PC-3 (cell line): ENCODE measurements around the gene SYT6. TPM values are rescaled to one million over a fixed set of nuclear protein-coding genes. Genes with fewer than 3 reads are reported as not detected.

Experiments
- ATAC-seq: fragments of 200-7000 bp; cut with Tn5 transposase; 2 replicates; pipeline ENCODE4 v1.9.1; 2020; ENCODE audit warnings: mild to moderate bottlenecking, moderate library complexity
- BruUV-seq: library from RNA; stranded (reverse); fragments of 400-500 nt; replicated peaks from 2 replicates; lab custom pipeline; 2021; lab: Mats Ljungman, UMichigan
- CTCF ChIA-PET: fragments of 300-600 bp; sonication (Branson Sonifier 250); formaldehyde crosslinking; loops from one replicate; lab custom pipeline; 2022; ENCODE audit warnings: antibody characterized with exemption; lab: Charles Lee
- POLR2A ChIA-PET: fragments of 300-600 bp; sonication (Branson Sonifier 250); formaldehyde crosslinking; loops from one replicate; lab custom pipeline; 2022; ENCODE audit warnings: antibody characterized with exemption; ENCODE audit not compliant: unreplicated experiment; lab: Charles Lee
- DNase-seq: peaks from one replicate; pipeline ENCODE4 v3.0.0-alpha.2; 2015
- H2AFZ ChIP-seq: fragments of 300-600 bp; sonication (generic); 2 replicates; pipeline ENCODE4 v1.6.0; 2016; ENCODE audit warnings: antibody characterized with exemption, low read length
- H3F3A ChIP-seq: fragments of 300-600 bp; sonication (generic); one replicate; pipeline ENCODE4 v1.6.0; 2017; ENCODE audit warnings: antibody characterized with exemption, low read length, control low read depth, mild to moderate bottlenecking; ENCODE audit not compliant: unreplicated experiment
- H3K27ac ChIP-seq: fragments of 300-600 bp; sonication (generic); 2 replicates; pipeline ENCODE4 v1.5.1; 2016; ENCODE audit warnings: mild to moderate bottlenecking, low read length
- H3K27me3 ChIP-seq: fragments of 300-600 bp; sonication (generic); 2 replicates; pipeline ENCODE4 v1.6.1; 2016; ENCODE audit warnings: low read length, mixed read lengths
- H3K36me3 ChIP-seq: fragments of 300-600 bp; sonication (generic); 2 replicates; pipeline ENCODE4 v1.6.1; 2016; ENCODE audit warnings: low read depth, mixed run types, low read length, mixed read lengths
- H3K4me1 ChIP-seq: fragments of 300-600 bp; sonication (generic); 2 replicates; pipeline ENCODE4 v1.5.1; 2016; ENCODE audit warnings: low read length; ENCODE audit not compliant: insufficient read depth
- H3K4me2 ChIP-seq: fragments of 300-600 bp; sonication (generic); 2 replicates; pipeline ENCODE4 v1.6.0; 2016; ENCODE audit warnings: low read length
- H3K4me3 ChIP-seq: fragments of 300-600 bp; sonication (generic); 2 replicates; pipeline ENCODE4 v1.5.1; 2016; ENCODE audit warnings: mild to moderate bottlenecking, low read length, mixed read lengths
- H3K79me2 ChIP-seq: fragments of 300-600 bp; sonication (generic); 2 replicates; pipeline ENCODE4 v1.6.1; 2017; ENCODE audit warnings: low read length, mixed read lengths
- H3K9ac ChIP-seq: fragments of 300-600 bp; sonication (generic); 2 replicates; pipeline ENCODE4 v1.6.0; 2016; ENCODE audit warnings: mild to moderate bottlenecking, low read length
- H3K9me2 ChIP-seq: fragments of 300-600 bp; sonication (generic); replicated peaks from 2 replicates; pipeline ENCODE4 v1.6.1; 2016; ENCODE audit warnings: mixed run types, low read length, mixed read lengths
- H3K9me3 ChIP-seq: fragments of 300-600 bp; sonication (generic); 2 replicates; pipeline ENCODE4 v1.6.1; 2016; ENCODE audit warnings: low read length, mixed read lengths
- H4K20me1 ChIP-seq: fragments of 300-600 bp; sonication (generic); 2 replicates; pipeline ENCODE4 v1.6.1; 2016; ENCODE audit warnings: low read length, mixed read lengths
- CTCF ChIP-seq: fragments of 300-600 bp; sonication (generic); conservative IDR thresholded peaks from 2 replicates; pipeline ENCODE4 v1.5.1; 2017; ENCODE audit warnings: antibody characterized with exemption, low read depth, mild to moderate bottlenecking, low read length
- EZH2 ChIP-seq: fragments of 300-600 bp; sonication (generic); IDR thresholded peaks from one replicate; pipeline ENCODE4 v1.6.1; 2017; ENCODE audit warnings: antibody characterized with exemption, mild to moderate bottlenecking, low read length; ENCODE audit not compliant: unreplicated experiment
- EZH2phosphoT487 ChIP-seq: fragments of 300-600 bp; sonication (generic); IDR thresholded peaks from 2 replicates; pipeline ENCODE4 v1.6.1; 2018; ENCODE audit warnings: mild to moderate bottlenecking, antibody characterized with exemption, low read length, borderline replicate concordance
- intact Hi-C: fragments of 100-400 bp; cut with micrococcal nuclease; formaldehyde crosslinking; loops from 2 replicates; pipeline ENCODE4 v1.9.0; 2023
- total RNA-seq: library from RNA; depleted of rRNA; stranded (reverse); fragments of >200 nt; gene quantifications from 2 replicates; pipeline ENCODE4 v1.2.3, GENCODE V29; 2014

SYT6 gene
- total RNA-seq, 1 experiment from 2014 or later = not detected

GRCh38 chr1:114155706-114156105, 2.0 kb upstream of the SYT6 start:
- H4K20me1 ChIP-seq = no peaks in the 10 kb centered on the region
- no peaks in the 10 kb centered on the region for H3K9me3 ChIP-seq
- DNase-seq = no peak
- TF ChIP-seq EZH2phosphoT487 (no peak), CTCF (no peak), EZH2 (no peak)
- ATAC-seq = no peak
- H3K79me2 ChIP-seq = no peaks in the 10 kb centered on the region
- no peaks in the 10 kb centered on the region for H3F3A ChIP-seq
- H3K9ac ChIP-seq = no peak overlapping the region
- no peak overlapping the region for H3K4me3 ChIP-seq
- H3K27ac ChIP-seq = no peak overlapping the region
- H3K27me3 ChIP-seq = peaks cover 71% of the 10 kb centered on the region
- H3K4me1 ChIP-seq = no peaks in the 10 kb centered on the region
- no TSS peak for BruUV-seq
- H3K36me3 ChIP-seq = no peaks in the 10 kb centered on the region
- ChIA-PET POLR2A (no interaction called here), CTCF (interaction anchor here (0.6 kb wide), 1 partner anchor 396 kb away, joined by 3 read pairs; the partner anchor contains the start of gene PHTF1)
- H3K9me2 ChIP-seq = no peaks in the 10 kb centered on the region
- no peak overlapping the region for H3K4me2 ChIP-seq
- intact Hi-C loops = no loop called here
- H2AFZ ChIP-seq = no peak overlapping the region

- H4K20me1 ChIP-seq = no peaks in the 10 kb centered on the region
- H3F3A ChIP-seq = no peaks in the 10 kb centered on the region
- CTCF ChIA-PET = interaction anchor here (0.6 kb wide), 2 partner anchors 43 to 396 kb away, joined by 3 to 5 read pairs; partner anchors contain the start of gene PHTF1
- H3K4me2 ChIP-seq = no peak overlapping the region
- H3K9ac ChIP-seq = no peak overlapping the region
- intact Hi-C loops = no loop called here
- TF ChIP-seq CTCF = no peak
- no peak for TF ChIP-seq EZH2phosphoT487
- no peak for TF ChIP-seq EZH2
- H2AFZ ChIP-seq = no peak overlapping the region
- H3K4me1 ChIP-seq = no peaks in the 10 kb centered on the region
- H3K4me3 ChIP-seq = no peak overlapping the region
- H3K79me2 ChIP-seq = no peaks in the 10 kb centered on the region
- BruUV-seq = no TSS peak
- no peak for DNase-seq
- H3K27me3 ChIP-seq = peaks cover 66% of the 10 kb centered on the region
- no peak overlapping the region for H3K27ac ChIP-seq
- H3K9me3 ChIP-seq = no peaks in the 10 kb centered on the region
- ATAC-seq = no peak
- H3K36me3 ChIP-seq = no peaks in the 10 kb centered on the region
- no peaks in the 10 kb centered on the region for H3K9me2 ChIP-seq
- POLR2A ChIA-PET = no interaction called here
These were observed 1.3 kb upstream of the SYT6 start for GRCh38 chr1:114154963-114155322.

GRCh38 chr1:114154146-114154962, 685 bp upstream of the SYT6 start:
- Histone ChIP-seq H2AFZ (no peak overlapping the region), H3K4me1 (no peaks in the 10 kb centered on the region), H4K20me1 (no peaks in the 10 kb centered on the region), H3K9ac (no peak overlapping the region), H3K36me3 (no peaks in the 10 kb centered on the region), H3K9me2 (no peaks in the 10 kb centered on the region), H3K4me3 (no peak overlapping the region), H3K79me2 (no peaks in the 10 kb centered on the region), H3K9me3 (no peaks in the 10 kb centered on the region), H3K27ac (no peak overlapping the region), H3F3A (no peaks in the 10 kb centered on the region), H3K4me2 (no peak overlapping the region), H3K27me3 (peaks cover 60% of the 10 kb centered on the region)
- ATAC-seq (no peak), DNase-seq (no peak)
- POLR2A ChIA-PET = no interaction called here
- BruUV-seq = no TSS peak
- CTCF ChIA-PET = interaction anchor here (0.6 kb wide), 1 partner anchor 43 kb away, joined by 5 read pairs; no protein-coding TSS in a partner anchor
- intact Hi-C loops = no loop called here
- TF ChIP-seq CTCF (no peak), EZH2 (no peak), EZH2phosphoT487 (no peak)
